GM12875 (cell line): ENCODE measurements around the gene NEK5.

Experiments
- H3K4me3 ChIP-seq: one replicate; pipeline ENCODE4 v1.5.1; 2011; ENCODE audit warnings: low read depth, low read length, control low read depth
- CTCF ChIP-seq: IDR thresholded peaks from 2 replicates; pipeline ENCODE4 v1.5.1; 2011; ENCODE audit warnings: low read depth, mild to moderate bottlenecking, control low read depth, inconsistent platforms, low read length, moderate library complexity, borderline replicate concordance; ENCODE audit not compliant: insufficient read depth

The NEK5 gene

DNA sequence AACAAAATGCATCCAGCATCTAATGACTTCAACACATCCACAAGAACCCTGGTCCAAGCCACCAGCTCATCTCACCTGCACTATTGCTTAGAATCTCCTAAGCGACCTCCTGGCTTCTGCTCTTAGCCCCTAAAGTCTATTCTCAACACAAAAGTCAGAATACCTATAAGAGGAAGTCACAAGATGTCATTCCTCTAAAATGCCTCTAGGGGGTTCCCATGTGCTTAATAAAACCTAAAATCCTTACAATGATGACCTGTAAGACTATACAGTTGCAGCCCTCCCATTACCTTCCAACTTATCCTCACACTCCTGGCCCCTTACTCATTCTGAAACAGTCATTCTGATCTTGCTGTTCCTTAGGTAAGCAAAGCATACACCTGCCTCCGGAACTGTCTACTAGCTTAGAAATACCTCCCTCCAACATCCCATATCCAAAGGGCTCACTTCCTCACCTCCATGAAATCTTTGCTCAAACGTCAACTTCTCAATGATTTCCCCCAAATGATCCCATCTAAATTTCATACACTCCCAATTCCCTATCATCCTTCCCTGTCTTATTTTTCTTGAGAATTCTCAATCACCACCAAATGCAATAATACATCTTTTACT lies 127.6 kb downstream of the NEK5 start:
- peak; percentile 60; the same call in 1 of the 2 replicates for TF ChIP-seq CTCF

GRCh38 chr13:51999921-52000320 lies 129.0 kb downstream of the NEK5 start:
- H3K4me3 ChIP-seq, result no peak overlapping the region
- no peak for TF ChIP-seq CTCF

More for the DNA sequence above, 127.6 kb downstream of the NEK5 start:
- no peak overlapping the region for H3K4me3 ChIP-seq

GRCh38 chr13:51999510-51999911 lies 129.4 kb downstream of the NEK5 start:
- H3K4me3 ChIP-seq, result no peak overlapping the region
- TF ChIP-seq CTCF, result no peak

DNA sequence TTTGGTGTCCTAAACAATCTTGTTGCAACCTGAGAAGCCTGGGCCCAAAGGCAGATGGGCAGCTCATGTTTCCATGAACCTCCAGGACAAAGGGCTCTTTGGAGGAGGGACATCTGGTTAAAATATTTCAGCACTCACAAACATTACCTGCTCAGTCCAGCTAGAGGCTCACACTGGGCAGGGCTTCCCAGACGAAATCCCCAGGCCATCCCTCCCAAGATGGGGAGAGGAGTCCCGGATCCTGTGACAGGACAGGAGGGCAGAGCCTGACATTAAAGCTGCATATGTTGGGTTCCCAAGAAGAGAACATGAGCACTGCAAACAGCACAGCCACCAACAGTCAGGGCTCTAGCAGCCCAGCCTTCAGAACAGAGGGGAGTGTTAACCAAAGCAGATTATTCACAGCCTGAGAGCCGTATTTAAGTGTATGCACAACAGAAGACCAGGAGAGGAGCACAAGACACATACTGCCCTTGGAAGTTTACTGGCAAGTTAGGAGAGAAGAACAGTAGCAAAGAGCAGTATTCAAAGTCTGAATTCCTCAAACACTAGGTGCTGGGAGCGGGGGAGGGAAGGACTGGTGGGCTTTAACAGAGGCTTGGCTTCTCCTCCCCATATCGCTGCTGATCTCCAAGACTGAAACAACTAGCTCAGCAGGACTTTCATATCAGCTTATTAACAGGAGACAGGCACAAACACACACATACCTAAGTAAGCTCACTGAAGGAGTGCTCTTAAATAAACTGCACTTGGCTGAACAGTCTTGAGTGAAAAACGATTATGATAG lies 130.0 kb downstream of the NEK5 start:
- H3K4me3 ChIP-seq, result no peak overlapping the region
- no peak for TF ChIP-seq CTCF

- no peak overlapping the region for H3K4me3 ChIP-seq
- no peak for TF ChIP-seq CTCF
Measured at GRCh38 chr13:51997641-51998330, 131.1 kb downstream of the NEK5 start.

- TF ChIP-seq CTCF, result no peak
- H3K4me3 ChIP-seq, result no peak overlapping the region
Measured at GRCh38 chr13:51997186-51997585, 131.7 kb downstream of the NEK5 start.

- no peak overlapping the region for H3K4me3 ChIP-seq
- TF ChIP-seq CTCF, result no peak
Measured at GRCh38 chr13:51996641-51997040, 132.2 kb downstream of the NEK5 start.
